ENCODE results near the gene ZNRF2. TPM values are rescaled to one million over a fixed set of nuclear protein-coding genes. Genes with fewer than 3 reads are reported as not detected.

Gene ZNRF2
- total and polyA plus RNA-seq, 9 donors = 3.0 to 24.8 (median 11.5) TPM

- H3K9me3 ChIP-seq = no peaks in the 10 kb centered on the region
- no peaks in the 10 kb centered on the region for H3K4me1 ChIP-seq (ENCODE audit: insufficient read depth)
- intact Hi-C loops (cut with DNase I) = no loop called here
- H3K27me3 ChIP-seq = no peaks in the 10 kb centered on the region
- DNase-seq = no peak
- H3K36me3 ChIP-seq = no peaks in the 10 kb centered on the region
- TF ChIP-seq POLR2A (IDR thresholded peaks at IDR 0.05) = no peak
- TF ChIP-seq, protein P1, sequence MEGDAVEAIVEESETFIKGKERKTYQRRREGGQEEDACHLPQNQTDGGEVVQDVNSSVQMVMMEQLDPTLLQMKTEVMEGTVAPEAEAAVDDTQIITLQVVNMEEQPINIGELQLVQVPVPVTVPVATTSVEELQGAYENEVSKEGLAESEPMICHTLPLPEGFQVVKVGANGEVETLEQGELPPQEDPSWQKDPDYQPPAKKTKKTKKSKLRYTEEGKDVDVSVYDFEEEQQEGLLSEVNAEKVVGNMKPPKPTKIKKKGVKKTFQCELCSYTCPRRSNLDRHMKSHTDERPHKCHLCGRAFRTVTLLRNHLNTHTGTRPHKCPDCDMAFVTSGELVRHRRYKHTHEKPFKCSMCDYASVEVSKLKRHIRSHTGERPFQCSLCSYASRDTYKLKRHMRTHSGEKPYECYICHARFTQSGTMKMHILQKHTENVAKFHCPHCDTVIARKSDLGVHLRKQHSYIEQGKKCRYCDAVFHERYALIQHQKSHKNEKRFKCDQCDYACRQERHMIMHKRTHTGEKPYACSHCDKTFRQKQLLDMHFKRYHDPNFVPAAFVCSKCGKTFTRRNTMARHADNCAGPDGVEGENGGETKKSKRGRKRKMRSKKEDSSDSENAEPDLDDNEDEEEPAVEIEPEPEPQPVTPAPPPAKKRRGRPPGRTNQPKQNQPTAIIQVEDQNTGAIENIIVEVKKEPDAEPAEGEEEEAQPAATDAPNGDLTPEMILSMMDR (IDR thresholded peaks at IDR 0.05) = no peak
- no peak for TF ChIP-seq EP300 (IDR thresholded peaks at IDR 0.05)
- H3K4me3 ChIP-seq = no peak overlapping the region
- H3K27ac ChIP-seq = no peak overlapping the region
- WGBS, 3 donors = 44 to 74% (median 57%) methylated on average over 2 of the region's 2 CpGs
Observed at GRCh38 chr7:30367561-30367960, 83.2 kb downstream of the ZNRF2 start.

DNA sequence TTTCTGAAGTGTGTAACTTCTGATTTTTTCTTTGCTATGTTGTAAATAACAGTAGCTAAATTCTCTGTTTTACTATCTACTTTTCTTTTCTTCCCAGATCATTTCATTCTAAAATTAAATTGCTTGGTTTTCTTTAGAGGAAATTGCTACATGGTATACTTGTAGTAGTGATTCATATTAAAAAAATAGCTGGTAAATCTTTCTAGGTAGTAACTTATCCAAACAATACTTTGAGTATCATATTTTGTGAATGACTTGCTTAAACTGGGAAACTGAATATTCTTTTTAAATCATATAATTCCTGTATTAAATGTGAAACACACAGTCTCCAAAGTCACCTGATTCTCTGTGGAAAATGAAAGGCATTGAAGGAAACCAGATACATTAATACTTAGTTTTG lies 85.5 kb downstream of the ZNRF2 start:
- H3K4me3 ChIP-seq = no peak overlapping the region
- H3K27ac ChIP-seq = no peak overlapping the region
- H3K9me3 ChIP-seq = no peaks in the 10 kb centered on the region
- no peak for DNase-seq
- intact Hi-C loops (cut with DNase I) = no loop called here
- H3K27me3 ChIP-seq = no peaks in the 10 kb centered on the region
- no peaks in the 10 kb centered on the region for H3K4me1 ChIP-seq (ENCODE audit: insufficient read depth)
- no peaks in the 10 kb centered on the region for H3K36me3 ChIP-seq
- no peak for TF ChIP-seq POLR2A (IDR thresholded peaks at IDR 0.05)
- TF ChIP-seq, protein P1 (IDR thresholded peaks at IDR 0.05) = no peak
- no peak for TF ChIP-seq EP300 (IDR thresholded peaks at IDR 0.05)

DNA sequence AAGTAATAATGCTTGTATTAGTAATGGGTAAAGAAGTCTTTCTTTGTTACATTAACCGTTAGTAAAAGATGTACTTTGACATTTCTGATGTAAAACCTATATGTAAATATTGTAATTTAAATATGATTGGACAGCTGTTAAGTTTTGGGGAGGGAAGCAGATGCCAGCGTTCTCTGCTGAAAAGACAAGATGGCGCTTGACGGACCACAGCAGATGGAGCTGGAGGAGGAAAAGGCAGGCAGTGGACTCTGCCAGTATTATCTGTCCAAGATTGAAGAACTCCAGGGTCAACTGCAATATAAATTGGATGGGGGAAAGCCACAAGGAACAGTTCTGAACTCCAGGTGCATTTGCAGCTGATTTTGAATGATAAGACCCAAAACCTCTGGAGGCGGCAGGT lies 86.9 kb downstream of the ZNRF2 start:
- intact Hi-C loops (cut with DNase I) = no loop called here
- DNase-seq = no peak
- 97 to 99% (median 97%) methylated on average over 5 of the region's 5 CpGs for WGBS, 3 donors
- Histone ChIP-seq H3K9me3 (no peaks in the 10 kb centered on the region), H3K36me3 (no peaks in the 10 kb centered on the region), H3K4me1 (ENCODE audit: insufficient read depth) (no peaks in the 10 kb centered on the region), H3K27me3 (no peaks in the 10 kb centered on the region), H3K27ac (no peak overlapping the region), H3K4me3 (no peak overlapping the region)
- TF ChIP-seq EP300 (IDR thresholded peaks at IDR 0.05) (no peak), POLR2A (IDR thresholded peaks at IDR 0.05) (no peak)
- TF ChIP-seq, protein P1 (IDR thresholded peaks at IDR 0.05) = no peak

GRCh38 chr7:30378275-30378674 lies 93.9 kb downstream of the ZNRF2 start:
- no peak overlapping the region for H3K27ac ChIP-seq
- no peak for DNase-seq
- TF ChIP-seq, protein P1 (IDR thresholded peaks at IDR 0.05) = no peak
- no peak for TF ChIP-seq POLR2A (IDR thresholded peaks at IDR 0.05)
- TF ChIP-seq EP300 (IDR thresholded peaks at IDR 0.05) = no peak
- intact Hi-C loops (cut with DNase I) = no loop called here
- no peaks in the 10 kb centered on the region for H3K4me1 ChIP-seq (ENCODE audit: insufficient read depth)
- no peaks in the 10 kb centered on the region for H3K9me3 ChIP-seq
- WGBS, 3 donors = 42 to 57% (median 45%) methylated on average over 1 of the region's 1 CpG
- no peaks in the 10 kb centered on the region for H3K27me3 ChIP-seq
- no peaks in the 10 kb centered on the region for H3K36me3 ChIP-seq
- no peak overlapping the region for H3K4me3 ChIP-seq

DNA sequence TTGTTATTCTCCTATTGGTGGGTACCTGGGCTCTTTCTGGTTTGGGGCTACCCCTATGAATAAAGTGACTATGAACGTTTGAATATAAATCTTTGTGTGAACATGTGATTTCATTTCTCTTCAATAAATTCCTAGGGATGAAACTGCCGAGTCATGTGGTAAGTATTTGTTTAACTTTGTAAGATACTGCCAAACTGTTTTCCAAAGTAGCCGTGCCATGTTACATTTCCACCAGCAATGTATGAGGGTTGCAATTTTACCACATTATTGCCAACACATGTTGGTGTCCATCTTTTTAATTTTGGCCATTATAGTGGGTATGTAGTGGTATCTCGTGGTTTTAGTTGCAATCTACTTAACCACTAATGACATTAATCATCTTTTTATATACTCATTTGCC lies 94.7 kb downstream of the ZNRF2 start:
- Histone ChIP-seq H3K4me1 (ENCODE audit: insufficient read depth) (no peaks in the 10 kb centered on the region), H3K9me3 (no peaks in the 10 kb centered on the region), H3K27me3 (no peaks in the 10 kb centered on the region), H3K27ac (no peak overlapping the region), H3K4me3 (no peak overlapping the region), H3K36me3 (no peaks in the 10 kb centered on the region)
- DNase-seq = no peak
- TF ChIP-seq POLR2A (IDR thresholded peaks at IDR 0.05) = no peak
- TF ChIP-seq, protein P1 (IDR thresholded peaks at IDR 0.05) = no peak
- TF ChIP-seq EP300 (IDR thresholded peaks at IDR 0.05) = no peak
- intact Hi-C loops (cut with DNase I) = no loop called here
- 72 to 80% (median 72%) methylated on average over 4 of the region's 4 CpGs for WGBS, 3 donors

All from ovary (tissue), 9 donors.